ENCODE measurements around the gene KCNH6.

Gene KCNH6

DNA sequence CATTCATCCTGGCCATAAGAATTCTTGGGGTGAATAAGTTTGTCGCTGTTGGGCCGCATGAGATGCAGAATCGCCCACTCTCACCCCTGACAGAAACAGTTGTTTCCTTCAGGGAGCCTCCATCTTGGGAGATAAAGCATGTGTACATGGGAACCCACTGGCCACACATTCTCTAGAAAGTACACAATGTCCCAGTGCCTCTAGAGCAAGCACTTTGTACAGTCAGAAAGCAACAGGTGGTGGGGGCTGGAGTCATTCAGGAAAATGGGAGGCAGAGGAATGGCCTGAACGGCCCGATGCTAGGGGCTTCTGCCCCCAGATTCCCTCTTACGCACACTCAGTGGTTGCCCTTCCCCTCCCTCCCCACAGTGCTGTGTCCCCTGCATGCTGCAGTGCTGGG, 30.2 kb upstream of the KCNH6 start:
- TF ChIP-seq, protein P1, sequence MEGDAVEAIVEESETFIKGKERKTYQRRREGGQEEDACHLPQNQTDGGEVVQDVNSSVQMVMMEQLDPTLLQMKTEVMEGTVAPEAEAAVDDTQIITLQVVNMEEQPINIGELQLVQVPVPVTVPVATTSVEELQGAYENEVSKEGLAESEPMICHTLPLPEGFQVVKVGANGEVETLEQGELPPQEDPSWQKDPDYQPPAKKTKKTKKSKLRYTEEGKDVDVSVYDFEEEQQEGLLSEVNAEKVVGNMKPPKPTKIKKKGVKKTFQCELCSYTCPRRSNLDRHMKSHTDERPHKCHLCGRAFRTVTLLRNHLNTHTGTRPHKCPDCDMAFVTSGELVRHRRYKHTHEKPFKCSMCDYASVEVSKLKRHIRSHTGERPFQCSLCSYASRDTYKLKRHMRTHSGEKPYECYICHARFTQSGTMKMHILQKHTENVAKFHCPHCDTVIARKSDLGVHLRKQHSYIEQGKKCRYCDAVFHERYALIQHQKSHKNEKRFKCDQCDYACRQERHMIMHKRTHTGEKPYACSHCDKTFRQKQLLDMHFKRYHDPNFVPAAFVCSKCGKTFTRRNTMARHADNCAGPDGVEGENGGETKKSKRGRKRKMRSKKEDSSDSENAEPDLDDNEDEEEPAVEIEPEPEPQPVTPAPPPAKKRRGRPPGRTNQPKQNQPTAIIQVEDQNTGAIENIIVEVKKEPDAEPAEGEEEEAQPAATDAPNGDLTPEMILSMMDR (IDR thresholded peaks at IDR 0.05; ENCODE audit: low read depth, low read length, missing control alignments) = no peak
- no peak for DNase-seq (ENCODE audit: extremely low read depth, low read depth)
- no peak overlapping the region for H3K4me3 ChIP-seq (replicated peaks; ENCODE audit: low read depth, low read length)

DNA sequence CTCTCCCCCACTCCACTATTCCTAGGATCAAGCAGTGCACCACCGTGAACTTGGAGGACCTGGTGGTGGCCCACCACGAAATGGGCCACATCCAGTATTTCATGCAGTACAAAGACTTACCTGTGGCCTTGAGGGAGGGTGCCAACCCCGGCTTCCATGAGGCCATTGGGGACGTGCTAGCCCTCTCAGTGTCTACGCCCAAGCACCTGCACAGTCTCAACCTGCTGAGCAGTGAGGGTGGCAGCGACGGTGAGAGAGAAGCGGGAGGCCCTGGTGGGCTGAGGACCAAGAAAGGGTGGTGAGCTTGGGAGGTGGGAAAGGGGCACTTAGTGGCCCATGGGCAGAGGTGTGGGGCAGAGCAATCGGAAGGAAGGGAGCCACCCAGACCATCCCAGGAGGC, 29.7 kb upstream of the KCNH6 start:
- no peak overlapping the region for H3K4me3 ChIP-seq (replicated peaks; ENCODE audit: low read depth, low read length)
- DNase-seq (ENCODE audit: extremely low read depth, low read depth) = no peak
- TF ChIP-seq, protein P1 (IDR thresholded peaks at IDR 0.05; ENCODE audit: low read depth, low read length, missing control alignments) = no peak

- DNase-seq (ENCODE audit: extremely low read depth, low read depth) = no peak
- H3K4me3 ChIP-seq (replicated peaks; ENCODE audit: low read depth, low read length) = no peak overlapping the region
- TF ChIP-seq, protein P1 (IDR thresholded peaks at IDR 0.05; ENCODE audit: low read depth, low read length, missing control alignments) = no peak
Observed at GRCh38 chr17:63494300-63494928, 28.7 kb upstream of the KCNH6 start.

GRCh38 chr17:63495491-63495890, 27.7 kb upstream of the KCNH6 start:
- DNase-seq (ENCODE audit: extremely low read depth, low read depth) = no peak
- H3K4me3 ChIP-seq (replicated peaks; ENCODE audit: low read depth, low read length) = no peak overlapping the region
- TF ChIP-seq, protein P1 (IDR thresholded peaks at IDR 0.05; ENCODE audit: low read depth, low read length, missing control alignments) = no peak

DNA sequence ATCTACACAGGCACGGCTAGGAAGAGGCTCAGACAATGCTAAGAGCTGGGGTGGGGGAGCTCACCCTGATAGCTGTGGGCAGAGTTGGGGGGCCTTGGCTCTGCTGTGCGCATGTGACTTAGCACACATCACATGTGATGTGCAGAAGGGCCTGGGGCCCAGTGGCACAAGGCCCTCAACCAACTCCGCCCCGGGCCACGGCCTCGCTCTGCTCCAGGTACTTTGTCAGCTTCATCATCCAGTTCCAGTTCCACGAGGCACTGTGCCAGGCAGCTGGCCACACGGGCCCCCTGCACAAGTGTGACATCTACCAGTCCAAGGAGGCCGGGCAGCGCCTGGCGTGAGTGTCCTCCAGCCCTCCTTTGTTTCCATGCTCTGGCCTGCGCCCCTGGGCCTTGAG, 27.0 kb upstream of the KCNH6 start:
- TF ChIP-seq, protein P1 (IDR thresholded peaks at IDR 0.05; ENCODE audit: low read depth, low read length, missing control alignments) = no peak
- H3K4me3 ChIP-seq (replicated peaks; ENCODE audit: low read depth, low read length) = no peak overlapping the region
- DNase-seq (ENCODE audit: extremely low read depth, low read depth) = no peak

- no peak for DNase-seq (ENCODE audit: extremely low read depth, low read depth)
- TF ChIP-seq, protein P1 (IDR thresholded peaks at IDR 0.05; ENCODE audit: low read depth, low read length, missing control alignments) = no peak
Observed at GRCh38 chr17:63496663-63497400, 26.3 kb upstream of the KCNH6 start.

More at GRCh38 chr17:63496663-63497400, 26.3 kb upstream of the KCNH6 start:
- H3K4me3 ChIP-seq (replicated peaks; ENCODE audit: low read depth, low read length) = no peak overlapping the region
